Measurements from ENCODE around the gene ZNF675. TPM values are rescaled to one million over a fixed set of nuclear protein-coding genes. Genes with fewer than 3 reads are reported as not detected.
"Not testable (repeated sequence)": the region's sequence is repeated elsewhere in the genome, so short reads cannot be mapped to it uniquely, and the experiment has no call there.

The ZNF675 gene
- 26.6 TPM for total RNA-seq

- Histone ChIP-seq H3K4me1 (ENCODE audit: insufficient read depth, low read length) (peaks cover 3% of the 10 kb centered on the region), H3K27me3 (ENCODE audit: insufficient read depth, low read length) (no peaks in the 10 kb centered on the region), H3K4me3 (ENCODE audit: low read length) (peak within 1 kb of the TSS; percentile 57), H3K9me3 (ENCODE audit: low read depth, low read length) (no peaks in the 10 kb centered on the region)
These were observed at the start of gene ZNF675 for GRCh38 chr19:23686621-23687423. Gene ZNF675 (minus strand): TSS chr19:23687212. CDS start chr19:23687033, 179 bp downstream.

GRCh38 chr19:23730729-23731465 is 43.9 kb upstream of the ZNF675 start:
- H3K27me3 ChIP-seq (ENCODE audit: insufficient read depth, low read length); H3K4me1 ChIP-seq (ENCODE audit: insufficient read depth, low read length); H3K4me3 ChIP-seq (ENCODE audit: low read length): not testable (repeated sequence)
- H3K9me3 ChIP-seq (ENCODE audit: low read depth, low read length): peaks cover 13% of the 10 kb centered on the region

DNA sequence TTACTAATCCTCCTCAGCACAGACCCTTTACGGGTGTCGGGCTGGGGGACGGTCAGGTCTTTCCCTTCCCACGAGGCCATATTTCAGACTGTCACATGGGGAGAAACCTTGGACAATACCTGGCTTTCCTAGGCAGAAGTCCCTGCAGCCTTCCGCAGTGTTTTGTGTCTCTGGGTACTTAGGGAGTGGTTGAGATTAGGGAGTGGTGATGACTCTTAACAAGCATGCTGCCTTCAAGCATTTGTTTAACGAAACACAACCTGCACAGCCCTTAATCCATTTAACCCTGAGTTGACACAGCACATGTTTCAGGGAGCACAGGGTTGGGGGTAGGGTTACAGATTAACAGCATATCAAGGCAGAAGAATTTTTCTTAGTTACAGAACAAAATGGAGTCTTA is 37.1 kb upstream of the ZNF675 start:
- H3K4me1 ChIP-seq (ENCODE audit: insufficient read depth, low read length); H3K4me3 ChIP-seq (ENCODE audit: low read length); H3K9me3 ChIP-seq (ENCODE audit: low read depth, low read length); H3K27me3 ChIP-seq (ENCODE audit: insufficient read depth, low read length): not testable (repeated sequence)

DNA sequence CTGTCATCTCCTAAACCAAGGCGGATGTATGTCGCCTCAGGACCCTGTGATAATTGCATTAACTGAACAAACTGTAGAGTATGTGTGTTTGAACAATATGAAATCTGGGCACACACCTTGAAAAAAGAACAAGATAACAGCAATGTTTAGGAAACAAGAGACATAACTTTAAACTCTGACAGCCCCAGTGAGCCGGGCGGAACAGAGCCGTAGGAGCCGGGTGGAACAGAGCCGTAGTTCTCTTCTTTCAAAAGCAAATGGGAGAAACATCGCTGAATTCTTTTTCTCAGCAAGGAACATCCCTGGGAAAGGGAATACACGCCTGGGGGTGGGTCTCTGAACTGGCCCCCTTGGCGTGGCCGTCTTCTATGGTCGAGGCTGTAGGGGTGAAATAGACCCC is 31.8 kb upstream of the ZNF675 start:
- Histone ChIP-seq H3K4me3 (ENCODE audit: low read length) (no peak overlapping the region), H3K27me3 (ENCODE audit: insufficient read depth, low read length) (no peaks in the 10 kb centered on the region), H3K9me3 (ENCODE audit: low read depth, low read length) (no peaks in the 10 kb centered on the region), H3K4me1 (ENCODE audit: insufficient read depth, low read length) (no peaks in the 10 kb centered on the region)

- Histone ChIP-seq H3K4me3 (ENCODE audit: low read length) (no peak overlapping the region), H3K27me3 (ENCODE audit: insufficient read depth, low read length) (no peaks in the 10 kb centered on the region), H3K4me1 (ENCODE audit: insufficient read depth, low read length) (no peaks in the 10 kb centered on the region), H3K9me3 (ENCODE audit: low read depth, low read length) (no peaks in the 10 kb centered on the region)
These were observed 29.8 kb upstream of the ZNF675 start for GRCh38 chr19:23716792-23717191.

DNA sequence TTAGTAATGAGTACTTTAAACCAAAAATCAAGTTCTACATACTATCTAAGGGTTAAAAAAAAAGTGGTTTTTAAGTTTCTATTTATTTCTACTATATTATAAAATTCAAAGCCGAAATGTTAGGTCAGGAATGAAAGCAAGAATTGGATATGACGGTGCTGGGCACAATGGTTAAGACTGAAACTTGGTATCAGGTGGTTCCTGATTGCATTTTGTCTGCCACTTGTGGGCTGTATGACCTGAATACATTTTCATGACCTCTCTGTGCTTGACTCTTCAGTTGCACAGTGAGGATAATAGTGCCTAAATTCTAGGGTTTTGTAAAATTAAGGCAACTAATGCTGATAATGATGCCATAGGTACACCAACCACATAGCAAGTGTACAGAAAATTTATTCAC is 22.3 kb upstream of the ZNF675 start:
- Histone ChIP-seq H3K27me3 (ENCODE audit: insufficient read depth, low read length) (no peaks in the 10 kb centered on the region), H3K4me1 (ENCODE audit: insufficient read depth, low read length) (no peaks in the 10 kb centered on the region), H3K9me3 (ENCODE audit: low read depth, low read length) (no peaks in the 10 kb centered on the region), H3K4me3 (ENCODE audit: low read length) (no peak overlapping the region)

- no peak overlapping the region for H3K4me3 ChIP-seq (ENCODE audit: low read length)
- H3K27me3 ChIP-seq (ENCODE audit: insufficient read depth, low read length): no peaks in the 10 kb centered on the region
- no peaks in the 10 kb centered on the region for H3K4me1 ChIP-seq (ENCODE audit: insufficient read depth, low read length)
- H3K9me3 ChIP-seq (ENCODE audit: low read depth, low read length): no peaks in the 10 kb centered on the region
These were observed 19.6 kb upstream of the ZNF675 start for GRCh38 chr19:23706657-23707056.

GRCh38 chr19:23699521-23699860 is 12.5 kb upstream of the ZNF675 start:
- no peaks in the 10 kb centered on the region for H3K4me1 ChIP-seq (ENCODE audit: insufficient read depth, low read length)
- H3K4me3 ChIP-seq (ENCODE audit: low read length): no peak overlapping the region
- H3K27me3 ChIP-seq (ENCODE audit: insufficient read depth, low read length): no peaks in the 10 kb centered on the region
- no peaks in the 10 kb centered on the region for H3K9me3 ChIP-seq (ENCODE audit: low read depth, low read length)

DNA sequence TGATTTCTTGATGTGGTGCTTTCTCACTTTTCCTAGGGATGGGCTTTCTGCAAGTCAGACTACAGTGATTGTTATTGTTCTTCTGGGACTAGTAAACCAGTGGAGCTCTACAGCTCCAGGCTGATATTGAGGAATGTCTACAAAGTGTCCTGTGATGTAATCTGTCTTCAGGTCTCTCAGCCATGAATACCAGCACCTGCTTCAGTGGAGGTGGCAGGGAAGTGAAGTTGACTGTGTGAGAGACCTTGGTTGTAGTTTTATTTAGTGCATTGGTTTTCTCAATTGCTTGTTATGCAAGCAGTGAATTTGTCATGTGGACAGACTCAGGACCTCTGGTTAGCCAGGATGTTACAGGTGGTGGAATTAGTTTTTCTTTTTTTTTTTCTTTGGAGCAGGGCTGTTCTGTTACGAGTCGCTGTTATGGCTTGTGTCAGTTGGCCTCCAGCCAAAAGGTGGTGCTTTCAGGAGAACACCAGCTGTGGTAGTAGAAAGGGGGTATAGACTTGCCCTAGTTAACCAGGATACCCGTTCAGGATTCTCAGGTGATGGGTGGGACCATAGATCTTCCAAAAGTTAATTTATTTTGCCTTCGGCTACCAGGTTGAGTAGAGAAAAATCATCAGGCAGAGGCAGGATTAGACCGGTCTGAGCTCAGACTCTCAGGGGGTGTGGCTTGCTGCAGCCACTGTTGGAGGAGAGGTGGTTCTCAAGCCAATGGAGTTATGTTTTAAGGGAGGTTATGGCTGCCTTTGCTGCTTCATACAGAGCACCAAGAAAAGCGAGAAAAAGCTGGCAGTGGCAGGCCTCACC is 11.9 kb upstream of the ZNF675 start:
- Histone ChIP-seq H3K27me3 (ENCODE audit: insufficient read depth, low read length) (no peaks in the 10 kb centered on the region), H3K4me3 (ENCODE audit: low read length) (no peak overlapping the region), H3K9me3 (ENCODE audit: low read depth, low read length) (no peaks in the 10 kb centered on the region), H3K4me1 (ENCODE audit: insufficient read depth, low read length) (no peaks in the 10 kb centered on the region)

DNA sequence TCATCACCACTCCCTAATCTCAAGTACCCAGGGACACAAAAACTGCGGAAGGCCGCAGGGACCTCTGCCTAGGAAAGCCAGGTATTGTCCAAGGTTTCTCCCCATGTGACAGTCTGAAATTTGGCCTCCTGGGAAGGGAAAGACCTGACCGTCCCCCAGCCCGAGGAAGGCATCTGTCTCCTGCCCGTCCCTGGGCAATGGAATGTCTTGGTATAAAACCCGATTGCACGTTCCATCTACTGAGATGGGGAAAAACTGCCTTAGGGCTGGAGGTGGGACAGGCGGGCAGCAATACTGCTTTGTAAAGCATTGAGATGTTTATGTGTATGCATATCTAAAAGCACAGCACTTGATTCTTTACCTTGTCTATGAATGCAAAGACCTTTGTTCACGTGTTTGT is 5.9 kb upstream of the ZNF675 start:
- not testable (repeated sequence) for H3K9me3 ChIP-seq (ENCODE audit: low read depth, low read length)

DNA sequence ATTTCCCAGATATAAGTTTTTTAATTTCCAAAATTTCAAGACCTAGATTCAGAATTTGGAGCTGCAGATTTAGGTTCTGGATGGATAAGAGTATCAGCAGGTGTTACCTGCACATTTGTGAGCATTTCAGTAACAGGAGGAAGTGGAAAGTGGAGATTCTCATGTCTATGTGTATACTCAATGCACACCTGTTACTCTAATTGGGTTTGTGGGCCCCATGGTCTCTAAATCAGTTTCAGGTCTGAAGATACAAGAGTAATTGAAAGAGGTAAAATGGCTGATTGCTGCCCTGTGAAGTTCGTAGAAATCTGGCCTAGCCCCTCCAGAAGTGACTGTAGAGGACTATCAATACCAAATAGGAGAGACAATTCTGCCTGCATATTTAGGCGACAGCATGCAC is 13.9 kb downstream of the ZNF675 start:
- Histone ChIP-seq H3K9me3 (ENCODE audit: low read depth, low read length) (peaks cover 36% of the 10 kb centered on the region), H3K27me3 (ENCODE audit: insufficient read depth, low read length) (no peaks in the 10 kb centered on the region), H3K4me3 (ENCODE audit: low read length) (no peak overlapping the region)

More for the DNA sequence above, 5.9 kb upstream of the ZNF675 start:
- H3K4me3 ChIP-seq (ENCODE audit: low read length); H3K4me1 ChIP-seq (ENCODE audit: insufficient read depth, low read length); H3K27me3 ChIP-seq (ENCODE audit: insufficient read depth, low read length): not testable (repeated sequence)

GRCh38 chr19:23668606-23669005 is 18.4 kb downstream of the ZNF675 start:
- peaks cover 55% of the 10 kb centered on the region for H3K9me3 ChIP-seq (ENCODE audit: low read depth, low read length)
- H3K4me1 ChIP-seq (ENCODE audit: insufficient read depth, low read length); H3K27me3 ChIP-seq (ENCODE audit: insufficient read depth, low read length); H3K4me3 ChIP-seq (ENCODE audit: low read length): not testable (repeated sequence)

More for the DNA sequence above, 13.9 kb downstream of the ZNF675 start:
- H3K4me1 ChIP-seq (ENCODE audit: insufficient read depth, low read length): no peaks in the 10 kb centered on the region

- H3K9me3 ChIP-seq (ENCODE audit: low read depth, low read length): peaks cover 47% of the 10 kb centered on the region
- H3K4me3 ChIP-seq (ENCODE audit: low read length): no peak overlapping the region
These were observed 21.2 kb downstream of the ZNF675 start for GRCh38 chr19:23665651-23666410.

GRCh38 chr19:23649817-23650216 is 37.2 kb downstream of the ZNF675 start:
- H3K9me3 ChIP-seq (ENCODE audit: low read depth, low read length): peaks cover 77% of the 10 kb centered on the region

More at GRCh38 chr19:23665651-23666410, 21.2 kb downstream of the ZNF675 start:
- Histone ChIP-seq H3K27me3 (ENCODE audit: insufficient read depth, low read length) (no peaks in the 10 kb centered on the region), H3K4me1 (ENCODE audit: insufficient read depth, low read length) (no peaks in the 10 kb centered on the region)

More at GRCh38 chr19:23649817-23650216, 37.2 kb downstream of the ZNF675 start:
- not testable (repeated sequence) for H3K4me1 ChIP-seq (ENCODE audit: insufficient read depth, low read length); H3K27me3 ChIP-seq (ENCODE audit: insufficient read depth, low read length); H3K4me3 ChIP-seq (ENCODE audit: low read length)
